Activated naive CD8-positive, alpha-beta T cell treated with anti-CD3 and anti-CD28 coated beads, Interleukin-2, amount 50 U/mL, for 24 hours (primary cell): ENCODE measurements around the gene CLEC3A.

ENCODE experiments used
- ATAC-seq: fragments of 150-1000 bp; cut with Tn5 transposase; one replicate; pipeline ENCODE4 v1.10.0; 2021
- DNase-seq: peaks from one replicate; pipeline ENCODE4 v3.0.0; 2021
- H3K27ac Mint-ChIP-seq: one replicate; pipeline ENCODE4 v1.8.0; 2021; ENCODE audit warnings: mild to moderate bottlenecking, mixed read lengths
- H3K27me3 Mint-ChIP-seq: one replicate; pipeline ENCODE4 v1.8.0; 2021; ENCODE audit warnings: mixed read lengths
- H3K36me3 Mint-ChIP-seq: one replicate; pipeline ENCODE4 v1.8.0; 2021; ENCODE audit warnings: low read depth, mixed read lengths
- H3K4me1 Mint-ChIP-seq: one replicate; pipeline ENCODE4 v1.8.0; 2021; ENCODE audit warnings: mixed read lengths
- H3K4me3 Mint-ChIP-seq: one replicate; pipeline ENCODE4 v1.8.0; 2021; ENCODE audit warnings: mild to moderate bottlenecking, moderate library complexity, mixed read lengths
- H3K9me3 Mint-ChIP-seq: one replicate; pipeline ENCODE4 v1.8.0; 2021; ENCODE audit warnings: mixed read lengths

The CLEC3A gene

GRCh38 chr16:78001451-78002025 lies 20.8 kb upstream of the CLEC3A start:
- Mint-ChIP-seq H3K36me3 (no peaks in the 10 kb centered on the region), H3K27me3 (peaks cover 7% of the 10 kb centered on the region), H3K27ac (no peak overlapping the region), H3K9me3 (peaks cover 6% of the 10 kb centered on the region), H3K4me1 (no peaks in the 10 kb centered on the region), H3K4me3 (no peak overlapping the region)
- no peak for ATAC-seq
- no peak for DNase-seq

- ATAC-seq (peak; percentile 93), DNase-seq (peak; percentile 78)
- H3K27me3 Mint-ChIP-seq, result peaks cover 7% of the 10 kb centered on the region
- no peaks in the 10 kb centered on the region for H3K4me1 Mint-ChIP-seq
- H3K9me3 Mint-ChIP-seq, result no peaks in the 10 kb centered on the region
- H3K27ac Mint-ChIP-seq, result no peak overlapping the region
- no peaks in the 10 kb centered on the region for H3K36me3 Mint-ChIP-seq
- no peak overlapping the region for H3K4me3 Mint-ChIP-seq
Measured at GRCh38 chr16:78002915-78003538, 19.3 kb upstream of the CLEC3A start.

- Mint-ChIP-seq H3K36me3 (no peaks in the 10 kb centered on the region), H3K4me1 (no peaks in the 10 kb centered on the region)
Measured at GRCh38 chr16:78004517-78004916, 17.8 kb upstream of the CLEC3A start.

GRCh38 chr16:78005881-78006280 lies 16.5 kb upstream of the CLEC3A start:
- H3K27ac Mint-ChIP-seq, result no peak overlapping the region
- H3K27me3 Mint-ChIP-seq, result peaks cover 10% of the 10 kb centered on the region
- ATAC-seq (no peak), DNase-seq (peak; percentile 3)
- H3K4me1 Mint-ChIP-seq, result no peaks in the 10 kb centered on the region
- no peaks in the 10 kb centered on the region for H3K36me3 Mint-ChIP-seq
- H3K4me3 Mint-ChIP-seq, result no peak overlapping the region
- no peaks in the 10 kb centered on the region for H3K9me3 Mint-ChIP-seq

More at GRCh38 chr16:78004517-78004916, 17.8 kb upstream of the CLEC3A start:
- H3K4me3 Mint-ChIP-seq, result no peak overlapping the region
- ATAC-seq (no peak), DNase-seq (no peak)
- no peak overlapping the region for H3K27ac Mint-ChIP-seq
- no peaks in the 10 kb centered on the region for H3K9me3 Mint-ChIP-seq
- peaks cover 10% of the 10 kb centered on the region for H3K27me3 Mint-ChIP-seq

- no peaks in the 10 kb centered on the region for H3K9me3 Mint-ChIP-seq
- no peak overlapping the region for H3K4me3 Mint-ChIP-seq
- ATAC-seq, result no peak
- H3K27me3 Mint-ChIP-seq, result peaks cover 10% of the 10 kb centered on the region
- H3K4me1 Mint-ChIP-seq, result no peaks in the 10 kb centered on the region
- H3K27ac Mint-ChIP-seq, result no peak overlapping the region
- H3K36me3 Mint-ChIP-seq, result no peaks in the 10 kb centered on the region
- DNase-seq, result no peak
Measured at GRCh38 chr16:78007121-78007520, 15.2 kb upstream of the CLEC3A start.

GRCh38 chr16:78024159-78024558 lies 1.8 kb downstream of the CLEC3A start:
- ATAC-seq (no peak), DNase-seq (no peak)
- Mint-ChIP-seq H3K27ac (no peak overlapping the region), H3K36me3 (no peaks in the 10 kb centered on the region), H3K4me3 (no peak overlapping the region), H3K4me1 (no peaks in the 10 kb centered on the region), H3K27me3 (peaks cover 19% of the 10 kb centered on the region), H3K9me3 (no peaks in the 10 kb centered on the region)

- Mint-ChIP-seq H3K4me3 (no peak overlapping the region), H3K36me3 (no peaks in the 10 kb centered on the region), H3K9me3 (no peaks in the 10 kb centered on the region), H3K27ac (no peak overlapping the region), H3K27me3 (peaks cover 19% of the 10 kb centered on the region), H3K4me1 (no peaks in the 10 kb centered on the region)
- ATAC-seq, result no peak
- no peak for DNase-seq
Measured at GRCh38 chr16:78025631-78026030, 3.3 kb downstream of the CLEC3A start.

- H3K9me3 Mint-ChIP-seq, result no peaks in the 10 kb centered on the region
- H3K27me3 Mint-ChIP-seq, result peaks cover 19% of the 10 kb centered on the region
- ATAC-seq (no peak), DNase-seq (no peak)
- no peak overlapping the region for H3K4me3 Mint-ChIP-seq
- no peaks in the 10 kb centered on the region for H3K4me1 Mint-ChIP-seq
- H3K36me3 Mint-ChIP-seq, result no peaks in the 10 kb centered on the region
- H3K27ac Mint-ChIP-seq, result no peak overlapping the region
Measured at GRCh38 chr16:78028018-78028417, 5.7 kb downstream of the CLEC3A start.

GRCh38 chr16:78034530-78034929 lies 12.2 kb downstream of the CLEC3A start:
- Mint-ChIP-seq H3K36me3 (no peaks in the 10 kb centered on the region), H3K9me3 (no peaks in the 10 kb centered on the region), H3K27ac (no peak overlapping the region), H3K4me1 (peaks cover 6% of the 10 kb centered on the region), H3K4me3 (no peak overlapping the region), H3K27me3 (peaks cover 9% of the 10 kb centered on the region)
- ATAC-seq (peak; percentile 46), DNase-seq (peak; percentile 2)

- no peak for ATAC-seq
- Mint-ChIP-seq H3K4me3 (no peak overlapping the region), H3K9me3 (no peaks in the 10 kb centered on the region), H3K4me1 (peaks cover 6% of the 10 kb centered on the region), H3K27me3 (peaks cover 9% of the 10 kb centered on the region), H3K27ac (no peak overlapping the region), H3K36me3 (no peaks in the 10 kb centered on the region)
- DNase-seq, result no peak
Measured at GRCh38 chr16:78035012-78035411, 12.7 kb downstream of the CLEC3A start.

- DNase-seq, result no peak
- Mint-ChIP-seq H3K27ac (no peak overlapping the region), H3K27me3 (peaks cover 21% of the 10 kb centered on the region), H3K9me3 (no peaks in the 10 kb centered on the region), H3K4me1 (no peaks in the 10 kb centered on the region), H3K4me3 (no peak overlapping the region), H3K36me3 (no peaks in the 10 kb centered on the region)
- ATAC-seq, result no peak
Measured at GRCh38 chr16:78040396-78040795, 18.0 kb downstream of the CLEC3A start.

GRCh38 chr16:78045865-78046581 lies 23.7 kb downstream of the CLEC3A start:
- no peak overlapping the region for H3K4me3 Mint-ChIP-seq
- H3K27ac Mint-ChIP-seq, result no peak overlapping the region
- H3K9me3 Mint-ChIP-seq, result no peaks in the 10 kb centered on the region
- H3K27me3 Mint-ChIP-seq, result peaks cover 31% of the 10 kb centered on the region
- no peaks in the 10 kb centered on the region for H3K36me3 Mint-ChIP-seq
- ATAC-seq, result no peak
- no peaks in the 10 kb centered on the region for H3K4me1 Mint-ChIP-seq
- DNase-seq, result peak; percentile 54

GRCh38 chr16:78048319-78048718 lies 26.0 kb downstream of the CLEC3A start:
- Mint-ChIP-seq H3K36me3 (no peaks in the 10 kb centered on the region), H3K27me3 (peaks cover 29% of the 10 kb centered on the region), H3K27ac (no peak overlapping the region), H3K9me3 (no peaks in the 10 kb centered on the region), H3K4me3 (no peak overlapping the region), H3K4me1 (no peaks in the 10 kb centered on the region)
- DNase-seq (no peak), ATAC-seq (no peak)

GRCh38 chr16:78050734-78051400 lies 28.5 kb downstream of the CLEC3A start:
- no peak for DNase-seq
- no peaks in the 10 kb centered on the region for H3K36me3 Mint-ChIP-seq

More at GRCh38 chr16:78050734-78051400, 28.5 kb downstream of the CLEC3A start:
- no peaks in the 10 kb centered on the region for H3K4me1 Mint-ChIP-seq
- no peak for ATAC-seq
- no peak overlapping the region for H3K27ac Mint-ChIP-seq
- peaks cover 23% of the 10 kb centered on the region for H3K27me3 Mint-ChIP-seq
- no peak overlapping the region for H3K4me3 Mint-ChIP-seq
- H3K9me3 Mint-ChIP-seq, result no peaks in the 10 kb centered on the region
